NCI-H1092 treated with DMSO at 0.1 percent for 48 hours (cell line): ENCODE data around the gene ANO4.
"Not testable (repeated sequence)": the region's sequence is repeated elsewhere in the genome, so short reads cannot be mapped to it uniquely, and the experiment has no call there.

Experiments
- DNase-seq: peaks from one replicate; lab custom pipeline; 2025; lab: John Stamatoyannopoulos, UW

ANO4 gene

GRCh38 chr12:101042211-101042610 lies 247.6 kb downstream of the ANO4 start:
- no peak for DNase-seq

GRCh38 chr12:101044512-101045059 lies 250.0 kb downstream of the ANO4 start:
- DNase-seq = no peak

- no peak for DNase-seq
Observed at GRCh38 chr12:101045486-101046464, 251.2 kb downstream of the ANO4 start.

- DNase-seq = no peak
Observed at GRCh38 chr12:101047652-101048051, 253.1 kb downstream of the ANO4 start.

- no peak for DNase-seq
Observed at GRCh38 chr12:101050631-101051030, 256.1 kb downstream of the ANO4 start.

GRCh38 chr12:101051151-101051550 lies 256.6 kb downstream of the ANO4 start:
- DNase-seq = no peak

GRCh38 chr12:101051901-101052550 lies 257.4 kb downstream of the ANO4 start:
- DNase-seq = no peak

GRCh38 chr12:101053203-101053602 lies 258.6 kb downstream of the ANO4 start:
- no peak for DNase-seq

GRCh38 chr12:101055940-101056339 lies 261.4 kb downstream of the ANO4 start:
- no peak for DNase-seq

- not testable (repeated sequence) for DNase-seq
Observed at GRCh38 chr12:101062508-101062907, 267.9 kb downstream of the ANO4 start.

- no peak for DNase-seq
Observed at GRCh38 chr12:101064721-101065120, 270.1 kb downstream of the ANO4 start.

- DNase-seq = no peak
Observed at GRCh38 chr12:101066489-101066888, 271.9 kb downstream of the ANO4 start.

- no peak for DNase-seq
Observed at GRCh38 chr12:101068402-101068801, 273.8 kb downstream of the ANO4 start.

- no peak for DNase-seq
Observed at GRCh38 chr12:101068836-101069235, 274.3 kb downstream of the ANO4 start.

- DNase-seq = no peak
Observed at GRCh38 chr12:101074940-101075680, 280.5 kb downstream of the ANO4 start.

- DNase-seq = no peak
Observed at GRCh38 chr12:101076921-101077320, 282.3 kb downstream of the ANO4 start.

- no peak for DNase-seq
Observed at GRCh38 chr12:101077791-101078528, 283.4 kb downstream of the ANO4 start.

- no peak for DNase-seq
Observed at GRCh38 chr12:101078536-101079285, 284.1 kb downstream of the ANO4 start.

GRCh38 chr12:101082706-101083105 lies 288.1 kb downstream of the ANO4 start:
- DNase-seq = no peak

GRCh38 chr12:101086490-101087135 lies 292.0 kb downstream of the ANO4 start:
- no peak for DNase-seq
